Measurements from ENCODE around the gene PEBP1.

- TF ChIP-seq, protein P1, sequence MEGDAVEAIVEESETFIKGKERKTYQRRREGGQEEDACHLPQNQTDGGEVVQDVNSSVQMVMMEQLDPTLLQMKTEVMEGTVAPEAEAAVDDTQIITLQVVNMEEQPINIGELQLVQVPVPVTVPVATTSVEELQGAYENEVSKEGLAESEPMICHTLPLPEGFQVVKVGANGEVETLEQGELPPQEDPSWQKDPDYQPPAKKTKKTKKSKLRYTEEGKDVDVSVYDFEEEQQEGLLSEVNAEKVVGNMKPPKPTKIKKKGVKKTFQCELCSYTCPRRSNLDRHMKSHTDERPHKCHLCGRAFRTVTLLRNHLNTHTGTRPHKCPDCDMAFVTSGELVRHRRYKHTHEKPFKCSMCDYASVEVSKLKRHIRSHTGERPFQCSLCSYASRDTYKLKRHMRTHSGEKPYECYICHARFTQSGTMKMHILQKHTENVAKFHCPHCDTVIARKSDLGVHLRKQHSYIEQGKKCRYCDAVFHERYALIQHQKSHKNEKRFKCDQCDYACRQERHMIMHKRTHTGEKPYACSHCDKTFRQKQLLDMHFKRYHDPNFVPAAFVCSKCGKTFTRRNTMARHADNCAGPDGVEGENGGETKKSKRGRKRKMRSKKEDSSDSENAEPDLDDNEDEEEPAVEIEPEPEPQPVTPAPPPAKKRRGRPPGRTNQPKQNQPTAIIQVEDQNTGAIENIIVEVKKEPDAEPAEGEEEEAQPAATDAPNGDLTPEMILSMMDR (IDR thresholded peaks at IDR 0.05): no peak
- TF ChIP-seq POLR2A (IDR thresholded peaks at IDR 0.05): no peak
Measured at GRCh38 chr12:118122264-118122663, 13.7 kb upstream of the PEBP1 start.
